GM19467 (cell line): ENCODE measurements around the gene TERF2IP.

Experiments
- ATAC-seq: cut with Tn5 transposase; IDR thresholded peaks from one replicate; pipeline ENCODE4 v1.9.1; 2021; ENCODE audit warnings: mild to moderate bottlenecking, moderate library complexity; ENCODE audit not compliant: unreplicated experiment

The TERF2IP gene

DNA sequence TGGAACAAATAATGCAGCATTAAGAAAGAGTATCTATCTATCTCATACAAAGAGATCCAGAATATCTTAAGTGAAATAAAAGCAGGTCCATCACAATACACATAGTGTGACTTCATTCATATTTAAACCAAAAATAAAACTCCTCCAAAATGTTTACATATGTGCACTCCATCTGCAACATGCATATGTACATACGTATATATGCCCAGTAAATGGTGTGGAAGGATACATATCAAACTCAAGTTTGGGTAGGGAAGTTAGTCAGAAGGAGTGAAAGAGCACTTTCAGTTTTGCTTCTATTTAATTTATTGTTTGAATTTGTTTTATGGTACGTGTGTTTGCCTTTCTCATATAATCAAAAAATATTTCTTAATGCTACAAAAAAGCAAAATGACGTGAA is 12.5 kb upstream of the TERF2IP start:
- no peak for ATAC-seq

DNA sequence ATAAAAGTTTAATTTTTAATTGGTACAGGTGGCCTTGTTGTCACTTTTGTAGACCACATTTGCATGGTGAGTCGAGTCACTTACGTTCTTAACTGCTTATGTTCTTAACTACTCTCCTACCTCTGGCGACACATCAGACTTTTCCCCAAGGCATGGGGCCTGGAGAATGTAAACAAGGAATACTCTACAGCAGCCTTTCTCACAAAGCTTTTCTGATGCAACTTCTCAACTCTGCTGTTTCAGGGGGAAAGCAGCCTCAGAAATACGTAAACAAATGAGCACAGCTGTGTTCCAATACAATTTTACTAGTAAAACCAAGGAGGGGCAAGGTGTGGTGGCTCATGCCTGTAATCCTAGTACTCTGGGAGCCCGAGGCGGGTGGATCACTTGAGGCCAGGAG is 7.0 kb upstream of the TERF2IP start:
- ATAC-seq, result no peak

DNA sequence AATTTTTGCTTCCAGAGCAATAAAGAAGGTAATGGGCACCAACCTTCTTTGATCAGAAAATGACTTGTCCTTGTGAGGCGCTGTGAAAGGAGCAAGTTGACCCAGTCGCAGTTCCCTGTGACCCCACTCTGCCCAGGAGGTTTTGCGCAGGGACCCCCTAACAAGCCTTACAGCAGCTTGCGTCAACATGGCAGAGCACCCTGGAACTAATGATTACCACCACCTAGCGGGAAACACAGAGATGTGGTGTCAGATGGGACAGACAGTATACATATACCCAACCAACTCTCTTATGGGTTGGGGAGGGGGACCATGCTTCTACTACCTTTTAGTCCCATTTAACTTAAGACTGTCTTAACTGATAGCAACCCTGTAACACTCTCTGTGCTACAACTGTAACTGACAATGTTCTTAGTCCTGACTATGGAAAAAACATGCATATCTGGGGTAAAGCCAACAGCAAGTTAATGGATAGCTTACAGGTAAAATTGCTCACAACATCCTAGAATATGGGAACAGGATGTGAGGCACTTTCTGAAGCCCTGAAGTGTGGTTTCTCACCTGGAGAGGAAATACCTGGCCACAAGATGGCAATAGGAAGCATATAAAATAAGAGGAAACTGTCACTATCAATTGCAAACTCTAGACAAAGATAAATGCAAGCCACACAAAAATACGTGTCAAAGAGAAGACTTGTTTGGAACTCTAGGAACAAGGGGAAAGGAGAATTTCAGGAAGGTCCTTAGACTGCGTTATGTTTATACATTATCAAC is 3.1 kb upstream of the TERF2IP start:
- no peak for ATAC-seq

GRCh38 chr16:75647112-75647491 is 471 bp upstream of the TERF2IP start:
- ATAC-seq, result peak; percentile 19

- ATAC-seq, result peak; percentile 29
Measured at GRCh38 chr16:75648265-75649076, 898 bp downstream of the TERF2IP start.

DNA sequence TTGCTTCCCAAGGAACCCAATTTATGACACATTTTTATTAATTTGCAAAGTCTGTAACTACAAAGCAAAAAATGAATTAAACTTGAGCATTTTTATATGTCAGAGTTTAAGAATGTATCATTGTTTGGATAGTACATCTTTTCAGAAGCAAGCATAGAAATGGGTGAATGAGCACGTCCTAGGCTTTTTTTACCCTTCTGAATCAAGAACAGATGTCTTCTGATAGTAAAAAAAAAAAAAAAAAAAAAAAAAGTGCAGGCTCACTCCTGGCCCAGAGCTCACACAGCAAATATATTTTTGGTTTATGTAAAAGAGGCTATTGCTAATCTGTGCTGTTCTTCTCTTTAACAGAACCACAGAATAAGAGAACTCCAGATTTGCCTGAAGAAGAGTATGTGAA is 6.3 kb downstream of the TERF2IP start:
- no peak for ATAC-seq

DNA sequence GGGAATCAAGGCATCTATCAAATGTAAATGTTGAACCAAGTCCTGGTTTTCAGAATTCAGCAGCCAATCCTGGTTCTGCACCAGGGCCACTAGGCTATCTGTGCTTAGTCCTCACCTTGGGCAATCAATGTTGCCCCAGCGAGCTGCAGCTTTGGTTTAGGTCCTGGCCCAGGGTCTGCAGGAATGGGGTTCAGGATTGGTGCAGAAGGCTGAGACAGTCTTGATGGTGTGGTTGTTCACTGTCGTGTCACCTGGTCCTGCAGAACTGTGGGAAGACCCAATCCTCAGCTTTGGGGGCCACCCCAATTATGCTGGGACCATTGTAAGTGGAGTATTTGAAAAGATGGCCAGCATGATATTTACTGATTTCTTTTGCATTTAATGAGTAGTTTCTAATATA is 10.6 kb downstream of the TERF2IP start:
- ATAC-seq, result no peak

GRCh38 chr16:75660321-75660720 is 12.7 kb downstream of the TERF2IP start:
- no peak for ATAC-seq

DNA sequence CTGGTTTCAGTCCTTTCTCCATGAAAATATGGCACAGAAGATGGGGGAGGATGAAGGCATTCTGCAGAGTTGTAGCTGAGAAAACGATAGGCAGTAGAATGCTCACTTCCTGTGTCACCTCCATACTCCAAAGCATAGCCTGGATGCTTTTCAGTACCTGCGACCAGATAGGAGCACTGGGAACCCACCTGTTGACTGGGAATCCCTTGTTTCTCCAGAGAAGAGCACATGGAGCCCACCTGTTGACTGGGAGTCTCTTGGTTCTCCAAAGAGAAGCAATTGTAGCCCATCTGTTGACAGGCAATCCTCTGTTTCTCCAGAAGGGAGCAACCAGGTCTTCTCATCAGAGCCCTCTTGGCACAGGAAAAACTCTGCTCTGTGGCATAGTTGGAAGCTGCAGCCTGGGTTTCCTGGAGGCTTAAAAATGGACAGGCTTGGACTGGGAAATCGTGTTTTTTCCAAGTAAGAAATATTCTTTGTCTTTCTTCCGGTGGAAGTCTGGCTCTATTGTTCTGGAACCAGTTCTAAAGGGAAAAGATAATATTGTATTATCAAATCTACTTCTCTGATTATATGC is 13.2 kb downstream of the TERF2IP start:
- ATAC-seq, result no peak

DNA sequence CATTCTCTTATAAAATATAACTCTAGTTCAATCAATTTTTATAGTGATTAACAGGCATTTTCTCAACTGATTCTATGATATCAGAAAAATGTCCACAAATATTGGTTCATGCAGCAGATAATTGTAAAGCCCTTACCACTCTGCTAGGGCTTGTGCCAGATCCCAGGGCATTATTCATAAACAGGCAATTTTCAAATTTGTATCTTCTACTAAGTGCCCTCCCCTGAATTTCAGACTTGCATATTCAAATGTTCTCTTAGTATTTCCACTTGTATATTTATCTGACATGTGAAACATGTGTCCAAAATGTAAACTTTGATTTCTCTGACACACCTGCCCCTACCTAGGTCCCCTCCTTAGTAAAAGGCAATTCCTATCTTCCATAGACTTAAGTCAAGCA is 19.9 kb downstream of the TERF2IP start:
- no peak for ATAC-seq

DNA sequence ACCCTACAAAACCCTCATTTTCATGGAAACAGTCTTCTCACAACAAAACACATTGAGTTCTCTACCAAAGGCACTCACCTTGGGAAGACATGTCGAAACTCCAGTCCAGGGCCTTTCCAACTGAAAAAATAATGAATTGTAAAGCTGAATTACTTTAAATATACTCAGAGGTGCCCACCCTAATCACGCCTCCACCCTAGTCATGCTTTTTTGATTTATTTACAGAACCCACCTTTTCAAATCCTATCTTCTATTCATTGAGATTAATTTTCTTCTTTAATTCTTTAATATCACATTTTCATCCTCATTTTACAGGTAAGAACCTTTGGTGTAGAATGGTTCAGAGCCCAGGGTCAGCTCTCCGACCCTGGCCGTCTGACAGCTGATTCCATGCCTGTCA is 29.3 kb downstream of the TERF2IP start, which contains the start of gene CPHXL2:
Gene CPHXL2 (minus strand): TSS at position 101 of the 400 bp plus-strand sequence. CDS start 10 bp downstream, at position 91.
- ATAC-seq, result no peak

DNA sequence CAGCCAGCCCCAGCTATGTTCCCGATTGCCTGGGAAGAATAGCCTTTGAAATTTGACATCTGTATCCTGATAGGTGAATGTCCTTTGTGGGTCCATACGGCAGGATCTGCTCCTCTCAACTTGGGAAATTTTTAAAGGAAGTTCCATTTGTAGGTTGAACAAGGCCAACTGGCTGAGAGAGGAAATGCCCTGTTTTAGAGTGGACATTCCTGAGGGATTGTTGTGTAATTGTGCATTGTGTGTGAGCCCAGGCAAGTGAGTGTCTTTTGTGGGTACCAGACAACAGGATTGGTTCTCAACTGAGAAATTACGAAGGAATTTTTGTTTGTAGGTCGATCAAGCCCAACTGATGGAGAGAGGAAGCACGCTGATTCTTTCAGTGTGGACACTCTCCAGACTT is 31.8 kb downstream of the TERF2IP start:
- no peak for ATAC-seq

DNA sequence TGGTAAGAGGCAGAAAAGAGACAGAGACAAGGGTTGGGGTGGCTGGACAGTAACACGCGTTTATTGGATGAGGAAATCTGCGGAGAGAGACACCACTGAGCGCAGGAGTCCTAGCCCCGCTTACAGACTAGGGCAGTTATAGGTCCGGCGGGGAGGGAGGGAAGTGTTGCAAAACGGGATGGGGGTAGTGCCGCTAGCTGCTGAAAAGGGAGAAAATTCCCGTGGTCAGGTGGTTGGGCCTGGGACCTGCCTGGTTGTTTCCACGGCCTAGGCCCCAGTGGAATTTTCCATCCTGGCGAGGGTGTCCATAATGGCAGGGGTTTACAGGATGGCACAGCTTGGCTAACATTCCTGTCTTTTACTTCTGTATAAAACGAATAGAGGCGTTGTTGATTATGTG is 34.7 kb downstream of the TERF2IP start:
- no peak for ATAC-seq

DNA sequence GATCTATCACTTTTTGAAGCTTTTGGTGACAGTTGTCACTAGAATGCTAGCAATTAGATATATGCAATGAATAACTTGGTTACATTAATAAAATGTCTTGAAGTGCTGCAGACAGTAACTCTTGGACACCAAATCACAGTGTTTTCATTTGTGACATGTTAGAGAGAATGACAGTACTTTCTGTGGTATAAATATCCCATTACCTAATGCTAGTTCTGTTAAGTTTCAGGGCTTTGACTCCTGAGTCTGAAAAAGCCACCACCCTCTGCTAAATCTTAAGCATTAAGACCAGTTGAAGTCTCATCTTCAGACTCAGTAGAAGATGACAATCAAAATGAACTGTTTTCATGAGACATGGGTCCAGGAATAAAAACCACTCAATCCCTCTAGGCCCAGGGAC is 39.8 kb downstream of the TERF2IP start:
- ATAC-seq, result no peak

GRCh38 chr16:75695708-75696107 is 48.1 kb downstream of the TERF2IP start:
- ATAC-seq, result no peak

- no peak for ATAC-seq
Measured at GRCh38 chr16:75697571-75697970, 50.0 kb downstream of the TERF2IP start.

DNA sequence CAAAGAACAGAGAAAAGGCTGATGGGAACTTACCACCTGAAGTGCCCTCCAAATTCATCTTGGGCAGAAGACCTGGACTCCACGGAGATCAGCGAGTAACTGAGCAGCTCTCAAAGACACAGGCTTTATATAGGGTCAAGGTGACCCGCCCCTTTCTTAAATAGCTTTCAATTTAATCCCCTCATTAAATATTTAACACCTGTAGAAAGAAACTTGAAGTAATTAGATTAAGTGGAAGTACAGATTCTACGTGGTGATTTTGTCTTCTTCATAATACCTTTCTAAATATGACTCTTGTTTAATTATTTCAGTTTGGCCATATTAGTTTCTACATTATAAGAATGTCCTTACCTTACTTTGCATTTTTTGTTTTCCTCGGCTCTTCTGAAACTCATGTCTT is 53.8 kb downstream of the TERF2IP start, which contains the start of gene DUXB:
Gene DUXB (minus strand): TSS at position 101 of the 400 bp plus-strand sequence. CDS start 43 bp downstream, at position 58.
- ATAC-seq, result no peak

DNA sequence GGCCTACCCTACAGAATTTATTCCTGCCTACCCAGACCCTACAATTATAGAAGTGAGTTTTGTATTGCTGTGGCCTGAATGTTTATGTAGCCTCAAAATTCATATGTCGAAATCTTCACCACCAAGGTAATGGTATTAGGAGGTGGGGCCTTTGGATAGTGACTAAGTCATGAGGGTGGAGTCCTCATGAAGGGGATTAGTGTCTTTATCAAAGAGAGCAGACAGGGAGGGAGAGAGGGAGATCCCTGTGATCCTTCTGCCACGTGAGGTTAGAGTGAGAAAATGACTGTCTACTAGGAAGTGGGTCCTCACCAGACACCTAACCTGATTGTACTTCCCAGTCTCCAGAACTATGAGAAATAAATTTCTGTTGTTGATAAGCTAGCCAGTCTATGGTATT is 54.7 kb downstream of the TERF2IP start:
- no peak for ATAC-seq

- ATAC-seq, result no peak
Measured at GRCh38 chr16:75703306-75703705, 55.7 kb downstream of the TERF2IP start.
